ENCODE measurements around the gene ACTRT2. TPM values are rescaled to one million over a fixed set of nuclear protein-coding genes. Genes with fewer than 3 reads are reported as not detected.

Gene ACTRT2
- total and polyA plus RNA-seq, 10 of the 15 experiments (the other 5 are each of a cell fraction or from before 2014, with no cell fraction given), result not detected

DNA sequence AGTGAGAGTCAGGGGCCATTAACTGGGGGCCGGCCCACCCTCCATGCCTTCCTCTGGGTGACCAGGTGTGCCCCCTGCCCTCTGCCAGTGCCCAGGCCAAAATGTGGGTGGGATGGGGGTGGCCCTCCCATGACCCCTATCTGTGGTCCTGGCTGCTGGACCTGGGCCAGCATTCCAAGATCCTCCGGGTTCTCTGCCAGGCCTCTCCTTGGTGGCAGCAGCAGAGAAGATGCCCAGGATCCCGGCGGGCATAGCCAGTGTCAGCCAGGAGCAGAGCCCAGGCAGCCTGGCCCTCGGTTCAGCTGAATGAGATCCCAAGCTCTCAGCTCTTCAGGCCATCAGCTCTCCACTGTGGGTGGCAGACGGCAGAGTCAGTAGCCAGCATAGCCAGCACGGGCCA, 31.3 kb upstream of the ACTRT2 start (continued):
- TF ChIP-seq CTCF (IDR thresholded peaks at IDR 0.05 in 2 of 3, conservative IDR thresholded peaks at IDR 0.05 in 1 of 3; ENCODE audit: control insufficient read depth in 2 of 3, extremely low read depth in 1 of 3, insufficient read depth in 1 of 3, low read depth in 3 of 3, low read length in 3 of 3) (no peak), PRDM15 (CRISPR knock-in tag; IDR thresholded peaks at IDR 0.05) (no peak), NFYA (IDR thresholded peaks at IDR 0.05; ENCODE audit: borderline replicate concordance, low read depth, low read length) (no peak)

DNA sequence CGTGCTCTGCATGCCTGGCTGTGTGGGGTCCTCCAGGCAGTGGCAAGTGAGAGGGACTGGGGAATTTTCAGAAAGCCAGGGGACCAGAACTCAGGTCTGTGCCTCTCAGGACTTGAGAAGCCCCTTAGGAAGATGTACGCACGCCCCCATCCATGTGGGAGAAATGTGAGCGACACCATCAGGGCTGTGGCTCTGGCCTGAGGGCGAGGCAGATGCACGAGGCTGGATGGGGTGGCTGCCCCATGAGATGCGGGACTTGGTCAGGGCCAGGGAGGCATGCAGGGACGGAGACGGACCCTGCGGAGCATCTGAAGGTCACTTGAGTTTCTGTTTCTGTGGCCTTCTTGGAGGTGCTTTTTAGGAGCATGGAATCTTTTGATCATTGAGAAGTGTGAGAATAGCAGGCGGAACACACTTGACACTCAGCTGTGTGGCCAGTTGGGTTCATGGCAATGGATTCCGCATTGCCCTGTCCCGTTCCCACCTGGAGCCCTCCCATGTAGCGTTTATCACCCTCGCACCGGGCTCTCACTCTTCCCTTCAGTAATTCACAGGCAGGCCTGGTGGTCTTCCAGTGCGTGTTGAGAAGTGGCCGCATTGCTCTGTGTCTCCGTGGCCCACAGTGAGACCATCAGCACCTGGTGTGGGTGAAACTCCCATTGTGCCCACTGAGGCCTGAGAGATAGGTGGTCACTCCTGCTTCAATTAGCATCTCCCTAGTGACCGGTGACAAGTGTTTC, 30.7 kb upstream of the ACTRT2 start:
- Histone ChIP-seq H4K20me1 (ENCODE audit: control insufficient read depth, insufficient read depth) (no peaks in the 10 kb centered on the region), H3K36me3 (ENCODE audit: control insufficient read depth in 2 of 2, insufficient read depth in 2 of 2, low read length in 1 of 2) (no peaks in the 10 kb centered on the region), H3K9ac (ENCODE audit: control insufficient read depth, insufficient read depth, low read length) (no peak overlapping the region), H3K4me1 (ENCODE audit: control insufficient read depth, insufficient read depth, low read length) (no peaks in the 10 kb centered on the region), H3K4me2 (ENCODE audit: control insufficient read depth, insufficient read depth) (no peak overlapping the region), H2AFZ (ENCODE audit: control insufficient read depth, low read depth, low read length) (no peak overlapping the region), H3K4me3 (no peak overlapping the region), H3K9me3 (replicated peaks; ENCODE audit: control insufficient read depth, insufficient read depth, low read length) (no peaks in the 10 kb centered on the region; the same call in 2 of the 3 replicates), H3K27ac (ENCODE audit: control insufficient read depth, insufficient read depth) (no peak overlapping the region), H3K27me3 (replicated peaks in 1 of 2; ENCODE audit: control insufficient read depth in 2 of 2, insufficient read depth in 2 of 2, low read length in 1 of 2) (no peaks in the 10 kb centered on the region), H3K79me2 (ENCODE audit: control insufficient read depth, insufficient read depth, low read length) (no peaks in the 10 kb centered on the region)
- 50% methylated on average over 20 of the region's 20 CpGs for WGBS (ENCODE audit: insufficient coverage, insufficient replicate concordance, low lambda C conversion rate, missing lambda C conversion rate)
- RAD21 ChIA-PET (ENCODE audit: unreplicated experiment), result no interaction called here
- CTCF ChIA-PET, result no interaction called here
- DNase-seq (ENCODE audit: low read depth, low spot score), result no peak
- in situ Hi-C loops (cut with MboI), result no loop called here
- intact Hi-C loops (cut with micrococcal nuclease; ENCODE audit: unreplicated experiment), result no loop called here
- no peak for ATAC-seq
- no TSS peak for BruUV-seq (replicated peaks)
- no peak for FAIRE-seq
- POLR2A ChIA-PET, result no interaction called here
- SMC1A ChIA-PET (ENCODE audit: uncharacterized antibody, unreplicated experiment), result no interaction called here
- TF ChIP-seq ZZZ3 (IDR thresholded peaks at IDR 0.05; ENCODE audit: control insufficient read depth, insufficient read length, low read depth), result no peak
- no peak for TF ChIP-seq ZNF207 (IDR thresholded peaks at IDR 0.05; ENCODE audit: borderline replicate concordance)
- TF ChIP-seq KLF5 (IDR thresholded peaks at IDR 0.05; ENCODE audit: partially characterized antibody), result no peak
- TF ChIP-seq CEBPB (IDR thresholded peaks at IDR 0.05; ENCODE audit: borderline replicate concordance in 1 of 2, low read depth in 2 of 2, low read length in 2 of 2), result no peak
- TF ChIP-seq ZNF24 (IDR thresholded peaks at IDR 0.05), result no peak
- TF ChIP-seq CREM (IDR thresholded peaks at IDR 0.05; ENCODE audit: low read depth), result no peak
- TF ChIP-seq REST (IDR thresholded peaks at IDR 0.05; ENCODE audit: low read depth, low read length), result no peak
- no peak for TF ChIP-seq SIX5 (IDR thresholded peaks at IDR 0.05; ENCODE audit: low read depth, low read length, severe bottlenecking)

Data from GM12878 (cell line).